ENCODE results near the gene TCF7. TPM values are rescaled to one million over a fixed set of nuclear protein-coding genes. Genes with fewer than 3 reads are reported as not detected.

The TCF7 gene
- total and polyA plus RNA-seq, 2 of the 13 experiments (the other 11 are each of a cell fraction or from before 2014, with no cell fraction given), result 6.3 to 6.8 TPM

- TF ChIP-seq ETS1 (CRISPR knock-in tag; IDR thresholded peaks at IDR 0.05), result no peak
- no peak for TF ChIP-seq CBX2 (IDR thresholded peaks at IDR 0.05; ENCODE audit: low read depth, low read length)
- TF ChIP-seq CBX2 (CRISPR knock-in tag; IDR thresholded peaks at IDR 0.05; ENCODE audit: low read depth), result no peak
- TF ChIP-seq MXD4 (CRISPR knock-in tag; IDR thresholded peaks at IDR 0.05), result no peak
- TF ChIP-seq PRDM10 (CRISPR knock-in tag; IDR thresholded peaks at IDR 0.05; ENCODE audit: low read depth), result peak; percentile 82
- TF ChIP-seq RAD21 (CRISPR knock-in tag; IDR thresholded peaks at IDR 0.05), result no peak; the same call in 1 of the 2 replicates
- no peak for TF ChIP-seq ZNF678 (CRISPR knock-in tag; IDR thresholded peaks at IDR 0.05)
- no peak for TF ChIP-seq ZMAT5 (CRISPR knock-in tag; IDR thresholded peaks at IDR 0.05; ENCODE audit: borderline replicate concordance, low read depth)
- no peak for TF ChIP-seq ZNF335 (CRISPR knock-in tag; IDR thresholded peaks at IDR 0.05)
- TF ChIP-seq ZIK1 (CRISPR knock-in tag; IDR thresholded peaks at IDR 0.05; ENCODE audit: borderline replicate concordance, low read depth), result peak; percentile 87; the same call in 1 of the 2 replicates
- peak; percentile 61; the same call in 1 of the 2 replicates for TF ChIP-seq POGZ (CRISPR knock-in tag; IDR thresholded peaks at IDR 0.05)
- TF ChIP-seq MXD3 (CRISPR knock-in tag; IDR thresholded peaks at IDR 0.05), result 0 out of 2 replicates have a peak, but pooled peaks have one; percentile 51
- TF ChIP-seq TBX3 (IDR thresholded peaks at IDR 0.05; ENCODE audit: borderline replicate concordance), result peak; percentile 29; the same call in 1 of the 2 replicates
- peak; percentile 84 for TF ChIP-seq RBFOX2 (IDR thresholded peaks at IDR 0.05; ENCODE audit: low read depth, low read length)
- no peak for TF ChIP-seq ZFP82 (CRISPR knock-in tag; IDR thresholded peaks at IDR 0.05; ENCODE audit: borderline replicate concordance)
- peak; percentile 55; the same call in 1 of the 2 replicates for TF ChIP-seq ZNF124 (CRISPR knock-in tag; IDR thresholded peaks at IDR 0.05)
- no peak for TF ChIP-seq ZNF839 (CRISPR knock-in tag; IDR thresholded peaks at IDR 0.05; ENCODE audit: borderline replicate concordance)
- no peak for TF ChIP-seq NFIC (IDR thresholded peaks at IDR 0.05; ENCODE audit: low read length)
- TF ChIP-seq SP4 (CRISPR knock-in tag; IDR thresholded peaks at IDR 0.05), result 0 out of 2 replicates have a peak, but pooled peaks have one; percentile 71
- no peak for TF ChIP-seq PLSCR1 (CRISPR knock-in tag; IDR thresholded peaks at IDR 0.05; ENCODE audit: borderline replicate concordance)
- no peak; the same call in 1 of the 2 replicates for TF ChIP-seq HMG20B (CRISPR knock-in tag; conservative IDR thresholded peaks at IDR 0.05)
- TF ChIP-seq HIVEP1 (CRISPR knock-in tag; IDR thresholded peaks at IDR 0.05), result peak; percentile 97
Observed at GRCh38 chr5:134070725-134071613, 43.5 kb upstream of the TCF7 start (continued).

All from HepG2 (cell line).